Epidermal melanocyte (primary cell): ENCODE measurements around the gene BID.
A peak's percentile ranks its signal among the peaks of the same experiment; 100 is the strongest.
"Not testable (repeated sequence)": the region's sequence is repeated elsewhere in the genome, so short reads cannot be mapped to it uniquely, and the experiment has no call there.

ENCODE experiments used
- DNase-seq: peaks from one replicate; pipeline ENCODE4 v3.0.0; 2011; ENCODE audit warnings: low spot score; ENCODE audit not compliant: insufficient read length

The BID gene

GRCh38 chr22:17770180-17771077 is 3.8 kb downstream of the BID start:
- no peak for DNase-seq

GRCh38 chr22:17769716-17770082 is 4.6 kb downstream of the BID start:
- no peak for DNase-seq

DNA sequence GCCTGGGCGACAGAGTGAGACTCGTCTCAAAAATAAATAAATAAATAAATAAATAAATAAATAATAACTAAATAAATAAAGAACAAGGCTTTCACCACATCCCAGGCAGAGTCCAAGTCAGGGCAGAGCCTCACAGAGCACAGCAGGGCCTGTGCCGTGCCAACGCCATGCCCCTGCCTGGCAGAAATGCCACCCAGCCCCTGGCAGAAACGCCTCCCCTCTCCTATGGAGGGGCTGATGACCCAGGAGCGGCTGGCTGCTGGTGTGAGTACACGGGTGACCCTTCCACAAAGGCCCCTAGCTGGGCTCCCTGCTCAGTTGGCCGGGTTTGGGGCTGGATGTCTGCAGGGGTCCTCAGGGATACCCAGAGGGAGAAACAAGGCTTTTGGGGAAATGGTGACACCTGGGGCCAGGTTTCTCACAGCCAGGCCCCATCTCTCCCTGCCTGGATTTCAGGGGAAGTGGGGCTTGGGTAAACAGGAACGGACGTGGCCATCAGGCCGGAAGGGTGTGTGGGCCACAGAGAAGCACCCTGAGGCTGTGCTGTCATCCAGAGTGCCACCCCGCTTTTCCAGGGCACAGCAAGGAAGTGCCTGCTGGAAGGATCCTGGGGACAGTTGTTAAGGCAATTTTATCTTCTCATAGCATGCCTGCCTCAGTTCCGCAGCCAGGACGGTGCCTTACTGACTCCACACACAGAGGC is 5.1 kb downstream of the BID start:
- DNase-seq: no peak

GRCh38 chr22:17767233-17768065 is 6.8 kb downstream of the BID start:
- DNase-seq: no peak

DNA sequence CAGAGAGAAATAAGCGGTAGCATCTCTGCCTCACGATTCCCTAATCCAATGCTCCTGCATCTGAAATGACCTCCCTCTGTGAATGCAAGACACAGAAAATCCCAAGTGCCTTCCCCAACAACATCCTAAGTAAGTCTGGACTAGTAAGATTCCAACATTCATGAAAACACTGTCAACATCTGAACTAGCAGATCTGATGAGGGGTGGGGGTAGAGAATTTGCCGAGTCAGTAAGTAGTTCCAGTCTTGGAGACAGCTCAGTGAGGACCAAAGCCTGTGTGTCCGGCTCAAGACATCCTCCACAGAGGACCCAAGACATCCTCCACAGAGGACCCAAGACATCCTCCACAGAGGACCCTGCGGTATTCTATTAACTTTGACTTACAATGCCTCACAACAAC is 9.4 kb downstream of the BID start:
- DNase-seq: not testable (repeated sequence)

- DNase-seq: no peak
Measured at GRCh38 chr22:17764036-17764435, 10.2 kb downstream of the BID start.

- DNase-seq: not testable (repeated sequence)
Measured at GRCh38 chr22:17763442-17763841, 10.8 kb downstream of the BID start.

DNA sequence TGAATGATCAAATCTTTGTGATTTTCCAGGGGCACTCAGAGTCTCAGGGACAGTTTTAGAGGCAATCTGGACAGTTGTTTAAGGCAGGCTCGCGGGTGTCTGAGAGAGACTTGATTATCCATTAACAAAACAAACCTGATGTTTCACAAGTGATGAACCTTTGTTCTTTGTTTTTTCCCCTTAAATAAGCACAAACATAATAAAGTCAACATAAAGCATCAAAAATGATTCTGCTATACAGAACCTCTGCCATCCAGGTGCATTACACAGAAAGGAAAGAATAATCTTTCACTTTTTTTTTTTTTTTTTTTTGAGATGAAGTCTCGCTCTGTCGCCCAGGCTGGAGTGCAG is 13.2 kb downstream of the BID start:
- DNase-seq: no peak

GRCh38 chr22:17754233-17754925 is 19.9 kb downstream of the BID start:
- DNase-seq: no peak

GRCh38 chr22:17753401-17753989 is 20.8 kb downstream of the BID start:
- no peak for DNase-seq

- no peak for DNase-seq
Measured at GRCh38 chr22:17751596-17751995, 22.7 kb downstream of the BID start.

GRCh38 chr22:17749605-17750395 is 24.5 kb downstream of the BID start:
- DNase-seq: no peak

DNA sequence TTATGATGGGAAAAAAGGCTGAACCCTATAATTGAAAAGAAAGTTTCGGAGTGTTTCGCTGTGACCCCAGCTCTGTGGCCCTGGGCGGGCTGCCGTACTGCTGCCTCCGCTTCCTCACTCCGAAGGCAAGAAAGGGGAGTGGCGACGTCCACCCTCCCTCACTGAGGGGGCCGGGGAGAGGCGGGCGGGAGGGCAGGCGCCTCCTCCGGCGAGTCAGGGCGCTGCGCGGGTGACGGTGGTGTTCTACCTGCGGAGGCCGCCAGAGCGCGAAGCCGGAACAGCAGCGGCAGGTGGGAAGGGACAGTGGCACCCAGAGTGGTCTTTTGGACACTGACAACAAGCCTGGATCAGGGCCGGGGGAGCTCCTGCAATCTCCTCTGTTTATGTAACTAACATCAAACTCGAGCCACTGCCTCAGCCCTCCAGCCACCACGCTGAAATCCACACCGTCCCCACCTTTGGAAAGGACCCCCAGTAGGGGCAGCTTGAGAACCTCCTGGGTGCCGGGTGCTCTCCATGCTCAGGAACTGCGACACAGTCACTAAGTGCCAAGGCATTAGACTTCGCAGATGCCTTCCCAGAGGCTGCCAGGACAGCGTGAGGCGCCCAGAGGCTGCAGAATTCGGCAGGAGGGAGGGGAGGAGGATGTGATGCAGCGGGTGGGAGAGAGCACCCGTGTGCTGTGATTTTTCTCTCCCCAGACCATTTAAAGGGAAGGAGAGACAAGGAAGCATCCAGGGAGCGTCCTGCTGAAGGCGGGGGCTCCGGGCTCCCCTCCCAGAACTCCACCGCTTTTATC is 25.5 kb downstream of the BID start:
- no peak for DNase-seq

- no peak for DNase-seq
Measured at GRCh38 chr22:17746916-17747315, 27.4 kb downstream of the BID start.

DNA sequence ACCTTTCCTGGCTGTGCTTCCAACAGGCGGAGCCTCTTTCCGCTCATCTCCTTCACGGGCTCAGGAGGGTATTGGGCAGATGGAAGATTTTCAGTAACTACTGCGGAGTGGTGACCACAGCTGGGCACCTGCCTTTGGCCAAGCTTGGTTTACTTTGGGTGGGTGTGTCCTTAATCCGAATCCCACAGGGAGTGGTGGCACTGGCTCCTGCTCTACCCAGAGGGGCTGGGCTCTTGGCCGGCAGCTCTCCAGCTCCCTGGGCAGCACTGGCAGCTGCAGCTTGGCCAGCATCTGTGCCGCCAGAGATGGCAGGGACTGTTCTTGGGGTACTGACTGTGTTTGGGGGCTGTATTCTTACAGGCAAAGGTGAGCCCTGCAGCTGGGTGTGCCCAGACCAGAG is 29.8 kb downstream of the BID start:
- DNase-seq: no peak

- DNase-seq: no peak
Measured at GRCh38 chr22:17743661-17744411, 30.4 kb downstream of the BID start.

- peak; percentile 79 for DNase-seq
Measured at GRCh38 chr22:17742527-17742902, 31.8 kb downstream of the BID start.

GRCh38 chr22:17741866-17742526 is 32.3 kb downstream of the BID start:
- no peak for DNase-seq
